Superior temporal gyrus (tissue), 1 donor: ENCODE results near the gene KAT6B.
"Not testable (repeated sequence)": the region's sequence is repeated elsewhere in the genome, so short reads cannot be mapped to it uniquely, and the experiment has no call there.

Experiments
- DNase-seq: peaks from one replicate; pipeline ENCODE4 v3.0.0-alpha.2; 2016; ENCODE audit errors: extremely low spot score

Gene KAT6B

DNA sequence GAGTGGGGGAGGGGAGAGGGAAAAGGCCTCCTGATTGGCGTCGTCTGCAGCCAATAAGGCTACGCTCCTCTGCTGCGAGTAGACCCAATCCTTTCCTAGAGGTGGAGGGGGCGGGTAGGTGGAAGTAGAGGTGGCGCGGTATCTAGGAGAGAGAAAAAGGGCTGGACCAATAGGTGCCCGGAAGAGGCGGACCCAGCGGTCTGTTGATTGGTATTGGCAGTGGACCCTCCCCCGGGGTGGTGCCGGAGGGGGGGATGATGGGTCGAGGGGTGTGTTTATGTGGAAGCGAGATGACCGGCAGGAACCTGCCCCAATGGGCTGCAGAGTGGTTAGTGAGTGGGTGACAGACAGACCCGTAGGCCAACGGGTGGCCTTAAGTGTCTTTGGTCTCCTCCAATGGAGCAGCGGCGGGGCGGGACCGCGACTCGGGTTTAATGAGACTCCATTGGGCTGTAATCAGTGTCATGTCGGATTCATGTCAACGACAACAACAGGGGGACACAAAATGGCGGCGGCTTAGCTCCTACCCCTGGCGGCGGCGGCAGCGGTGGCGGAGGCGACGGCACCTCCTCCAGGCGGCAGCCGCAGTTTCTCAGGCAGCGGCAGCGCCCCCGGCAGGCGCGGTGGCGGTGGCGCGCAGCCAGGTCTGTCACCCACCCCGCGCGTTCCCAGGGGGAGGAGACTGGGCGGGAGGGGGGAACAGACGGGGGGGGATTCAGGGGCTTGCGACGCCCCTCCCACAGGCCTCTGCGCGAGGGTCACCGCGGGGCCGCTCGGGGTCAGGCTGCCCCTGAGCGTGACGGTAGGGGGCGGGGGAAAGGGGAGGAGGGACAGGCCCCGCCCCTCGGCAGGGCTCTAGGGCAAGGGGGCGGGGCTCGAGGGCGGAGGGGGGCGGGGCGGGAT, at the start of gene KAT6B:
Gene KAT6B, plus strand, starts transcription at position 459 of the 903 bp plus-strand sequence. CDS start 16,258 bp downstream, outside the sequence.
- peak; percentile 100 for DNase-seq

- DNase-seq = no peak
These were observed 47.8 kb upstream of the KAT6B start for GRCh38 chr10:74778436-74779094.

DNA sequence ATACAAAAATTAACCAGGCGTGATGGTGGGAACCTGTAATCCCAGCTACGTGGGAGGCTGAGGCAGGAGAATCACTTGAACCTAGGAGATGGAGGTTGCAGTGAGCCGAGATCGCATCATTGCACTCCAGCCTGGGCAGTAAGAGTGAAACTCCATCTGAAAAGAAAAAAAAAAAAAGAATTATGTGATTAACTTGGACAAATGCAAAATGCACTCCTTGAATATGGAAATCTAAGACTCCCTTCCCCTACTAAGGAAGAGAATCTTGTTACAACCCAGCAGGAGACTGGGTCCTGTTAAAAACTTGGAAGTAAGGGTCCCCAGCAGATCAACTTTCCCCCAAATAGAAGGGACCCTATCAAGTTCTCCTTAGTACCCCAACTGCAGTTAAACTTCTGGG, 44.5 kb upstream of the KAT6B start:
- not testable (repeated sequence) for DNase-seq

GRCh38 chr10:74784462-74784861, 41.9 kb upstream of the KAT6B start:
- no peak for DNase-seq

- DNase-seq = no peak
These were observed 40.3 kb upstream of the KAT6B start for GRCh38 chr10:74786126-74786525.

DNA sequence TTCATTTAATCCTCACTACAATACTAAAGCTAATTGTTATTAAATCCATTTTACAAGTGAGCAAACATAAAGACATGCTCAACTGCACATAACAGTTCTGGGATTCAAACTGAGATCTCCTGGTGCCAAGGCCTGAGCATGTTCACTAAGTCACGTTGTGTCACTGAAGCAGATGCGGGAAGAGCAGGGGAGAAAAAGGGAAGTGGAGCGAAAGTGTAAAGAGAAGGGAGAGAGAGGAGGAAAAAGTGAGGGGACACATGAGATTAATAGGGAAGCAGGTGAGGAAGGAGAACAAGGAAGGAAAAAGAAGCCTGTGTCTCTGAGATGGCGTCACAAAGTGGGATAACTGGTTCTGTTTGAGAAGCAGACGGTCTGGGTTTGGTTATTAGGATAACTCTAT, 38.9 kb upstream of the KAT6B start:
- no peak for DNase-seq

- DNase-seq = not testable (repeated sequence)
These were observed 34.4 kb upstream of the KAT6B start for GRCh38 chr10:74791979-74792378.

DNA sequence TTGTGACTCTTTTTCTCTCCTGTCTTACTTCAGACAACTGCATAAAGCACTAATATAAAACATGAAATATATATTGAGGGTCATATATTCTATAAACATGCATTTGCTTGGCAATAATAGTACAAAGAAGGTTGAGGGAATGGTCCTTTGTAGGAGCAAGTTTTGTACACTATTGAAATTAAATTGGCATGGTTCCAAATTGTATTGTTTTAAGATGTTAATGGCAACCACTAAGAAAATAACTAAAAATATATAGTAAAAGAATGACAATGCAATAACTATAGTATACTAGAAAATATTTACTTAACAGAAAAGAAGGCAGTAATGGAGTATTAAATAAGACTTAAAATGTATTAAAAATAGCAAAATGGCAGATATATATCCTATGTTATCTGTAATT, 33.7 kb upstream of the KAT6B start:
- no peak for DNase-seq

DNA sequence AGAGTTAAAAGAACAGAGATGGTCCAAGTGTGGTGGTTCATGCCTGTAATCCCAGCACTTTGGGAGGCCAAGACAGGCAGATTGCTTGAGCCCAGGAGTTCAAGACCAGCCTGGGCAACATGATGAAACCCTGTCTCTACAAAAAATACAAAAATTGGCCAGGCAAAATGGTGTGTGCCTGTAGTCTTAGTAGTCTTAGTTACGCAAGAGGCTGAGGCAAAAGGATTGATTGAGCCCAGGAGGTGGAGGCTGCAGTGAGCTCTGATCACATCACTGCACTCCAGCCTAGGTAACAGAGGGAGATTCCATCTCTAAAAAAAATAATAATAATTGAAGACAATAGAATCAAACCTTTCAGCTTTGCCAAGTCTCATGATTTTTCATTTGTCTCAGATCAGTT, 33.2 kb upstream of the KAT6B start:
- DNase-seq = not testable (repeated sequence)

DNA sequence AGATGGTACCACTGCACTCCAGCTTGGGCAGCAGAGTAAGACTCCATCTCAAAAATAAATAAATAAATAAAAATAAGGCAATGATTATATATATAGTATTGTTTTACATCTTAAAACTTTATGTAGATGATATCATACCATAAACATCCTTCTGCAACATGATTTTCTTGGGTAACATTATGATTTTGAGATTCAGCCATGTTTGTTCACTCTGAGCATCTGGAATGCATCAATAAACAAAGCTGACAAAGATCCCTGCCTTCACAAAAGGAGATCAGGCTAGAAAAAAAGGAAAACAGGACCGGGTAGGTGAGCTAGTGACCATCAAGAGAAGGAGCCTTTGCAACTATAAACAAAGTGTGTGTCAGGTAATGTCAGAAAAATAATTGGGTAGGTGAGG, 31.9 kb upstream of the KAT6B start:
- no peak for DNase-seq

DNA sequence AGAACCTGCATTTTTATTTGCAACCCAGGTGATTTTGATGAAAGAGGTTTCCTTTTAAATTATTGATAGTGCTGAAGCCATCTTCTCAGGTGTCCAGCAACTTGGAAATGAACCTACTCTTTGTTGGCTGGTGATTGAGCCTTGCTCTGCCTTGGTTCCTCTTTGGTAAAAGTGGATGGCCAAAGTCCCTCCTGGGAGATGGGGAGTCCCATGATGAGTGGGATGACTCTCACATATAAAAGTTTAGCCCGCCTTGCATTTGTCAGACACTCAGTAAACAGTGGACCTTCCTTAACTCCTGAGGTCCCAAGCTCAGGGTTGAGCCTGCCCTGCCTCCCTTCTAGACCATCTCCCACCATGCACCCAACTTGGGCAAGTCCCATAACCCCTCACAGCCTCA, 28.9 kb upstream of the KAT6B start:
- no peak for DNase-seq

DNA sequence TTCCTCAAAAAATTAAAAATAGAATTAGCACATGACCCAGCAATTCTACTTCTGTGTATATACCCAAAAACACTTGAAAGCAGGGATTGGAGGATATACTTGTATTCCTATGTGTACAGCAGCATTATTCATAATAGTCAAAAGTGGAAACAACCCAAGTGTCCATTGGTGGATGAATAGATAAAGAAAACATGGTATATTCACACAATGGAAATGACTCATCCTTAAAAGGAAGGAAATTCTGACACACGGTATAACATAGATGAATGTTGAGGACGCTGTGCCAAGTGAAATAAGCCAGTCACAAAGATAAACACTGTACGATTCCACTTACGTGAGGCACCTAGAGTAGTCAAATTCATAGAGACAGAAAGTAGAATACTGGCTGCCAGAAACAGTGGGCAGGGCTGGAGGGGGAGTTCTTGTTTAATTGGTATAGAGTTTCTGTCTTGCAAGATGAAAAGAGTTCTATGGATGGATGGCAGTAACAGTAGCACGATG, 26.6 kb upstream of the KAT6B start:
- no peak for DNase-seq

- DNase-seq = no peak
These were observed 25.0 kb upstream of the KAT6B start for GRCh38 chr10:74801447-74801846.

DNA sequence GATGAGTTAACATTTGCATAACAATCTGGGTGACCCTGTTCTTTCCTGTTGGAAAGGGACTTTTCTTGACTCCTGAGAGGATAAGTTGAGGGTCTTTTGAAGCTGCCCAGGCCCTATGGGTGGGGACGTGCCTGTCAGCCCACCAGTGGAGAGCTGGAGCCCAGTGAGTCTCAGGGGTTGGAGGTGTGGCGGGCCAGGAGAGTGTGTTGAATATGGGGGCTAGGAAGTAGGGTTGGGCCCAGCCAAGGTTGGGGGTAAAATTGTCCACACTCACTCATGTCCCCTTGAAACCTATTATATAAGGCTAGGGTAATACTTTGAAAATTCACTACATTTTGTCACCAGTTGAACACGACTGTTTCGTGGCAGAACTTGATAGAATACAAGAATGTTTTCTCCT, 17.9 kb upstream of the KAT6B start:
- DNase-seq = peak; percentile 1

GRCh38 chr10:74810087-74810486, 16.3 kb upstream of the KAT6B start:
- DNase-seq = peak; percentile 0

DNA sequence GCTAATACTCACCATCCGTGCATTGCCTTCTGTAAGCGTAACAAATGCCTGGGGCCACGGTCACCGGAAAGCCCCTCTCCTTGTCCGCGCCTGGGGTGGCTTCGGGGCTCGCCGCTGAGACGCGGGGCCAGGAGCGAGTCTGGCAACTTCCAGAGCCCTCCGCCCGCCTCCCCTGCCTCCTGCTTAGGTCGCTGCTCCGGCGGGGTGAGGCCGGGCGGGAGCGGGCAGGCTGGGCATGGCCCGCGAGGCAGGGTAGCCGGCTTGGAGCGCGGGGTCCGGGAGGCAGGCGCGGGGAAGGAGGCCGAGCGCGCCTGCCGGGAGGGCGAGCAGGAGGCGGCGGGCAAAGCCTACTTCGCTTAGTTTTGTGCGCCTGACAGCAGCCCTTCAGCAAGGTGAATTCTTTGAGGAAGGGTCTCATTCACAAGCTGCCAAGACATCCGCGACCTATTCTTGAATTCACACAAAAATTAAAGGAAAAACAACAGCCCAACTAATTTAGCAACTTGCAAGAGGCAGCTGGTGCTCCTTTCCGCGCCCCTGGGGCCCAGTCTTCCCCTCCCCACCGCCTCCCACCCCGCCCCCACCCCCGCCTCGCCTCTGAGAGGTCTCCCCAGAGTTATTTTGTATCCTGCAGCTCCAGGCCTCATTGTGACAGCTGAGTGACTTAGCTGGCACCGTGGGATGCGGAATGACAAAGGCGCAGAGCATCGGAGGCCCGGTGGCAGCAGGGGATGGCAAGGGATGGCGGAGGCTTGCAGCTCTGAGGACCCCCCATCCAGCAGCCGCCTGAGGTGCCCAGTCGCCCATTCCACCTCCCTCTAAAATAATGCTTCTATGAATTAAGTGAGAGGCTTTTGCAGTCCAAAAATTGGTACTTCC, 12.8 kb upstream of the KAT6B start:
- DNase-seq = no peak

GRCh38 chr10:74814797-74815196, 11.6 kb upstream of the KAT6B start:
- DNase-seq = peak; percentile 4

DNA sequence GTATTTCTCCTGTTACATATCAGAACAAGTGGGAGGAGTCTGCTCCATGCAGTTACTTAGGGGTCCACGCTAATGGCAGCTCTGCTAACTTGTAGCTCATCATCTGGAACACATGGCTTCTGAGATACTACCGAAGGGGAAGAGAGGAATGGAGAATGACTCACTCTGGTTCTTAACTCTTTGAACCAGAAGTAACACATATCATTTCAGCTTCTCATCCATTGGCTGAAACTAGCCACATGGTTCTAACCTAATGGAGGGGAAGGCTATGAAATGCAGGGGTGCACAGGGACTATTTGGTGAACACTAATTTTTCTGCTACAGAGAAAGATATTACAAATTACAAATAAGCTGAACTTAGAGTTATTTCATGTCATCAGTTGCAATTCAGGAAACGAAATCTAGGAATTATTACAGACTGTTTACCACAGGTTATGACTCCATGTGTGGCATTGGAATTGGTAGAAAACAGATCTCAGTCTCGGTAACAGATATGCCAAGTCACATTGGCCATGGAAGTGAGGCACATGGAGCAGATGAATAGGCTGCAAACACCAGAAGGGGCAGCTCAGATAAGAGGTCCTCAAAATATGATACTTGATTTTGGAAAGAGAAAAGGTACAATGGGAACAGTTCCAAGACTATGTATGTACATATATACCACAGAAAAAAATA, 9.4 kb upstream of the KAT6B start:
- DNase-seq = peak; percentile 0

- no peak for DNase-seq
These were observed 4.9 kb upstream of the KAT6B start for GRCh38 chr10:74821501-74821900.

GRCh38 chr10:74822101-74822500, 4.3 kb upstream of the KAT6B start:
- no peak for DNase-seq

GRCh38 chr10:74822521-74823089, 3.8 kb upstream of the KAT6B start:
- DNase-seq = no peak
